ENCODE data around the gene THAP2. TPM values are rescaled to one million over a fixed set of nuclear protein-coding genes. Genes with fewer than 3 reads are reported as not detected.

The THAP2 gene
- total RNA-seq, 4 donors from 2014 or later = 3.3 to 5.1 (median 3.7) TPM

- Histone ChIP-seq H3K27me3 (no peaks in the 10 kb centered on the region), H3K4me1 (peaks cover 3 to 13% (median 7%) of the 10 kb centered on the region in 4 donors), H3K36me3 (peaks cover 9 to 55% (median 39%) of the 10 kb centered on the region in 4 donors), H3K9me3 (no peaks in the 10 kb centered on the region), H3K27ac (replicated peaks in 1 of 4) (no peak overlapping the region), H3K4me3 (no peak overlapping the region)
- WGBS = 90% methylated on average over 4 of the region's 4 CpGs
- intact Hi-C loops (cut with DNase I) = no loop called here
- TF ChIP-seq CTCF (IDR thresholded peaks at IDR 0.05) (no peak), POLR2A (IDR thresholded peaks at IDR 0.05; ENCODE audit: low read depth) (no peak), EP300 (IDR thresholded peaks at IDR 0.05) (no peak), POLR2AphosphoS5 (IDR thresholded peaks at IDR 0.05) (no peak)
- DNase-seq (ENCODE audit: extremely low spot score) = no peak
Measured at GRCh38 chr12:71648537-71648936, 15.6 kb upstream of the THAP2 start.

DNA sequence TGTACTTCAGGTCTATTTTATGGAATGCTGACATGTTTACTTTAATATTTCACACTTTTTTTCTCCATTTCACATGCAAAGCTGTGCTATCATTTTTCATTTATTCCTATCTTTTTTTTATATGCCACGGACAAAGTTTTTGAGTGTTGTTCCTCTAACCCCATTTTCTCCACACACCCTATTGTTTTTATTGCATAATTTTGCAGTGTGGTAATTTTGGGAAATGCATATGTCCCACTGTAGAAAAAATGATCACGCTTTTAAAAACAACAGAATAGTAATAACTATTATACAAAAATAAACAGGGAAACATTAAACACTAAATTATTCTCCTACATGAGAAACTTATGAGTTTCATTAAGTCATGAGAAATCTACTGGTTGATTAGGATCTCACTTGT is 14.7 kb upstream of the THAP2 start:
- intact Hi-C loops (cut with DNase I) = no loop called here
- 79% methylated on average over 2 of the region's 2 CpGs for WGBS
- Histone ChIP-seq H3K36me3 (peaks cover 7 to 55% (median 35%) of the 10 kb centered on the region in 4 donors), H3K4me3 (no peak overlapping the region), H3K27me3 (no peaks in the 10 kb centered on the region), H3K27ac (replicated peaks in 1 of 4) (no peak overlapping the region), H3K9me3 (no peaks in the 10 kb centered on the region), H3K4me1 (peaks cover 3 to 13% (median 7%) of the 10 kb centered on the region in 4 donors)
- no peak for DNase-seq (ENCODE audit: extremely low spot score)
- TF ChIP-seq POLR2A (IDR thresholded peaks at IDR 0.05; ENCODE audit: low read depth) = no peak
- TF ChIP-seq CTCF (IDR thresholded peaks at IDR 0.05) = no peak
- TF ChIP-seq EP300 (IDR thresholded peaks at IDR 0.05) = no peak
- no peak for TF ChIP-seq POLR2AphosphoS5 (IDR thresholded peaks at IDR 0.05)

DNA sequence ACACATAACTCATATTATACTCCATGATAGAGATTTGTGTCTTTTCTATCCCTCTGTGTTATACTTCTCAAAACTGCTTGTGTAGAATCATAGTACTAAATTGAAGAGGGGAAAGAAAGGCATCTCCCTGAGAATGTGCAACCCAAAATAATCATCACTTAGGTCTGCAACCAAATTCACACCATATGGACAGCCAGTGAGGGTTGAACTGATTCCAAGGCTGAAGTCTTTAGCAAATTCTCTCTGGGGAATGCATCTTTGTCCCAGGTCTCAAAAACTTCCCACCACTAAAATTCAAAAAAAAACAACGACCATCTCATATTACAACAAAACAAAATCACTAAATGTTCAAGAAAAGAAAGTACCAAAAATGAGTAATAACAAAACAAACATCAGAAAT is 11.4 kb upstream of the THAP2 start:
- H3K9me3 ChIP-seq = no peaks in the 10 kb centered on the region
- intact Hi-C loops (cut with DNase I) = no loop called here
- H3K27ac ChIP-seq (replicated peaks in 1 of 4) = no peak overlapping the region
- no peak for DNase-seq (ENCODE audit: extremely low spot score)
- H3K27me3 ChIP-seq = no peaks in the 10 kb centered on the region
- 91% methylated on average over 1 of the region's 1 CpG for WGBS
- H3K4me3 ChIP-seq = no peak overlapping the region
- H3K36me3 ChIP-seq = peaks cover 0 to 47% (median 26%) of the 10 kb centered on the region in 4 donors
- TF ChIP-seq CTCF (IDR thresholded peaks at IDR 0.05) (no peak), EP300 (IDR thresholded peaks at IDR 0.05) (no peak)
- peaks cover 0 to 30% (median 19%) of the 10 kb centered on the region in 4 donors for H3K4me1 ChIP-seq

GRCh38 chr12:71653137-71653536 is 11.0 kb upstream of the THAP2 start:
- WGBS = 96% methylated on average over 2 of the region's 2 CpGs
- Histone ChIP-seq H3K27ac (replicated peaks in 1 of 4) (no peak overlapping the region), H3K4me1 (peaks cover 0 to 30% (median 19%) of the 10 kb centered on the region in 4 donors), H3K4me3 (no peak overlapping the region), H3K9me3 (no peaks in the 10 kb centered on the region), H3K27me3 (no peaks in the 10 kb centered on the region), H3K36me3 (peaks cover 5 to 52% (median 29%) of the 10 kb centered on the region in 4 donors)
- DNase-seq (ENCODE audit: extremely low spot score) = no peak
- TF ChIP-seq POLR2AphosphoS5 (IDR thresholded peaks at IDR 0.05) (no peak), EP300 (IDR thresholded peaks at IDR 0.05) (no peak), CTCF (IDR thresholded peaks at IDR 0.05) (no peak), POLR2A (IDR thresholded peaks at IDR 0.05; ENCODE audit: low read depth) (no peak)
- intact Hi-C loops (cut with DNase I) = no loop called here

DNA sequence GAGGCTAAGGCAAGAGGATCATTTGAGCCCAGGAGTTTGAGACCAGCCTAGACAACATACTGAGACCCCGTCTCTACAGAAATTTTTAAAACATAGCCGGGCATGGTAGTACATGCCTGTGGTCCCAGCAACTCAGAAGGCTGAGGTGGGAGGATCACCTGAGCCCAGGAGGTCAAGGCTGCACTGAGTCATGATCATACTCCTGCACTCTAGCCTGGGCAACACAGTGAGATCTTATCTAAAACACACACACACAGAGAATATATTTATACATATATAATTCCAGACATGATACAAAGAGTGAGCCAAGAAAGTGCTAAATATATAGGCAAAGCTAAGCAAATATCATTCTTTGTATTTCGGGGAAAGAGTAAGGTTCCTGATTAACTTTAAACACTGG is 9.9 kb upstream of the THAP2 start:
- DNase-seq (ENCODE audit: extremely low spot score) = no peak
- no peak overlapping the region for H3K27ac ChIP-seq (replicated peaks in 1 of 4)
- H3K27me3 ChIP-seq = no peaks in the 10 kb centered on the region
- no peaks in the 10 kb centered on the region for H3K9me3 ChIP-seq
- TF ChIP-seq POLR2A (IDR thresholded peaks at IDR 0.05; ENCODE audit: low read depth) = no peak
- no peak for TF ChIP-seq POLR2AphosphoS5 (IDR thresholded peaks at IDR 0.05)
- no peak for TF ChIP-seq EP300 (IDR thresholded peaks at IDR 0.05)
- no peak for TF ChIP-seq CTCF (IDR thresholded peaks at IDR 0.05)
- intact Hi-C loops (cut with DNase I) = no loop called here
- 93% methylated on average over 3 of the region's 3 CpGs for WGBS
- peaks cover 10 to 62% (median 40%) of the 10 kb centered on the region in 4 donors for H3K36me3 ChIP-seq
- H3K4me1 ChIP-seq = peaks cover 0 to 28% (median 19%) of the 10 kb centered on the region in 4 donors
- no peak overlapping the region for H3K4me3 ChIP-seq
